SK-N-MC (cell line): ENCODE results near the gene BRSK2.

Experiments
- EZH2 ChIP-seq: fragments of 200-600 bp; sonication (generic); IDR thresholded peaks from one replicate; pipeline ENCODE4 v1.6.1; 2017; ENCODE audit warnings: antibody characterized with exemption
- POLR2AphosphoS5 ChIP-seq: IDR thresholded peaks from 2 replicates; pipeline ENCODE4 v1.6.1; 2012; ENCODE audit warnings: mild to moderate bottlenecking, low read depth, low read length, borderline replicate concordance

GRCh38 chr11:1440066-1440465 lies 50.3 kb downstream of the BRSK2 start:
- no peak for TF ChIP-seq EZH2
- no peak for TF ChIP-seq POLR2AphosphoS5
